Mesothelial cell of epicardium (in vitro differentiated cells): Measurements from ENCODE around the gene APCDD1. TPM values are rescaled to one million over a fixed set of nuclear protein-coding genes. Genes with fewer than 3 reads are reported as not detected.

Experiments
- DNase-seq, 2 experiments: peaks; one replicate each; pipeline ENCODE4 v3.0.0; 2021; ENCODE audit warnings: low spot score in 2 of 2; ENCODE audit not compliant: unreplicated experiment in 2 of 2
- H3K27ac Mint-ChIP-seq: 2 replicates; pipeline ENCODE4 v1.8.0; 2021; ENCODE audit warnings: mixed read lengths
- H3K27me3 Mint-ChIP-seq: 2 replicates; pipeline ENCODE4 v1.8.0; 2021; ENCODE audit warnings: low read depth, mixed read lengths
- H3K36me3 Mint-ChIP-seq: 2 replicates; pipeline ENCODE4 v1.8.0; 2021; ENCODE audit warnings: mixed read lengths
- H3K4me1 Mint-ChIP-seq: 2 replicates; pipeline ENCODE4 v1.8.0; 2021; ENCODE audit warnings: mixed read lengths
- H3K4me3 Mint-ChIP-seq: 2 replicates; pipeline ENCODE4 v1.8.0; 2021; ENCODE audit warnings: mild to moderate bottlenecking, moderate library complexity, mixed read lengths
- H3K9me3 Mint-ChIP-seq: 2 replicates; pipeline ENCODE4 v1.8.0; 2021; ENCODE audit warnings: mixed read lengths
- CTCF ChIP-seq: fragments of 200-600 bp; sonication (generic); IDR thresholded peaks from one replicate; pipeline ENCODE4 v1.5.0; 2021; ENCODE audit warnings: antibody characterized with exemption; ENCODE audit not compliant: unreplicated experiment
- total RNA-seq: library from RNA; stranded (reverse); gene quantifications from 3 replicates; pipeline ENCODE4 v1.2.1, GENCODE V29; 2021

The APCDD1 gene
- total RNA-seq, 1 donor from 2014 or later: 104 TPM

DNA sequence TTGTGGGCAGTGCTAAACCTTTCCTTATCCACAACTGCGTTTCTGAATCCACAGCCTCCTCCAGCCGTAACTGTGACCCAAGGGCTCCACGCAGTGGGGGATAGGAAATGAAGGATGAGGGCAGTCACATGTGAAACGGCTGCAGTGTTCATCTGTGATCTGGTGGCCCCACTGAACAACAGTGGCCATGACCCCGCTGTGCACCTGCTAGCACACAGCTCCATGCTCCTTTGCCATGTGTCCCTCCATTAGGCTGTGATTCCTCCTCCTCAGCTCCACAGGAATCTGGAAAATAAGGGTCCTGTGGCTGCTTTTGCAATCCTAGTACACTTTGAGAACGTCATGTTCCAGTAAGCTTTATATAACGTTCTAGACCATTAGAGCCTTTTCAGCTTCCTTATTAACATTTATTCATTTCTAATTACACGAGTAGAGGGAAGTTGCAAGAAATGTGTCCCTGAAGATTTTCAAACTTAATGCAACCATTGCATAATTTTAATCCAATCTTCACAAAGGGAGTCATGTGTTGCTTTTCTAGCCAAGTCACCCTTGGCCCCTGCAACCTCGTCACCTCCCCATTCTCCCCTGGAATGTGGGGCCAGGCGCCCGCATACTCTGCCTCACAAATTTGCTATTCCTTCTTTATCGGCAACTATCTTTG lies 64.3 kb downstream of the APCDD1 start:
- Mint-ChIP-seq H3K4me1 (peaks cover 37% of the 10 kb centered on the region), H3K27ac (peak overlapping the region; percentile 11), H3K27me3 (no peaks in the 10 kb centered on the region), H3K4me3 (no peak overlapping the region), H3K9me3 (peaks cover 4% of the 10 kb centered on the region), H3K36me3 (no peaks in the 10 kb centered on the region)
- no peak for DNase-seq
- no peak for TF ChIP-seq CTCF

DNA sequence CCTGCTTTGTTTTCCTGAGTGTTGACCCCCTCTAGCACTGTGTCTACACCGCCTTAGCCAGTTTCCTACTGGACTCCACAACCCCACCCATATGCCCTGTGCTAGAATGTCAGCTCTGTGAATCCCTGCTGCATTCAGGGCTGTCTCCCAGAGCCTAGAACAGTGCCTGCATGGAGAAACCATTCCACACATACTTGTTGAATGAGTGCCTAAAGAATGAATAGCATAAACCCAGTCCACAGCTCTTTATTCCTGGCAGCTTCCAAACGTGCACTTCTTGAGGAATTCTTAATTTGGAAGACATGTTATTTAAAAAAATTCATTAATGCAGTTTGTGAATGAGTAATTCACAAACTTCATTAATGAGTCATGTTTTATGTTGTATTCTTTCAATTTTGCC lies 64.9 kb downstream of the APCDD1 start:
- peaks cover 30% of the 10 kb centered on the region for H3K4me1 Mint-ChIP-seq
- H3K27ac Mint-ChIP-seq: no peak overlapping the region
- no peaks in the 10 kb centered on the region for H3K27me3 Mint-ChIP-seq
- H3K36me3 Mint-ChIP-seq: no peaks in the 10 kb centered on the region
- no peak overlapping the region for H3K4me3 Mint-ChIP-seq
- H3K9me3 Mint-ChIP-seq: peaks cover 4% of the 10 kb centered on the region
- TF ChIP-seq CTCF: no peak
- DNase-seq: no peak

DNA sequence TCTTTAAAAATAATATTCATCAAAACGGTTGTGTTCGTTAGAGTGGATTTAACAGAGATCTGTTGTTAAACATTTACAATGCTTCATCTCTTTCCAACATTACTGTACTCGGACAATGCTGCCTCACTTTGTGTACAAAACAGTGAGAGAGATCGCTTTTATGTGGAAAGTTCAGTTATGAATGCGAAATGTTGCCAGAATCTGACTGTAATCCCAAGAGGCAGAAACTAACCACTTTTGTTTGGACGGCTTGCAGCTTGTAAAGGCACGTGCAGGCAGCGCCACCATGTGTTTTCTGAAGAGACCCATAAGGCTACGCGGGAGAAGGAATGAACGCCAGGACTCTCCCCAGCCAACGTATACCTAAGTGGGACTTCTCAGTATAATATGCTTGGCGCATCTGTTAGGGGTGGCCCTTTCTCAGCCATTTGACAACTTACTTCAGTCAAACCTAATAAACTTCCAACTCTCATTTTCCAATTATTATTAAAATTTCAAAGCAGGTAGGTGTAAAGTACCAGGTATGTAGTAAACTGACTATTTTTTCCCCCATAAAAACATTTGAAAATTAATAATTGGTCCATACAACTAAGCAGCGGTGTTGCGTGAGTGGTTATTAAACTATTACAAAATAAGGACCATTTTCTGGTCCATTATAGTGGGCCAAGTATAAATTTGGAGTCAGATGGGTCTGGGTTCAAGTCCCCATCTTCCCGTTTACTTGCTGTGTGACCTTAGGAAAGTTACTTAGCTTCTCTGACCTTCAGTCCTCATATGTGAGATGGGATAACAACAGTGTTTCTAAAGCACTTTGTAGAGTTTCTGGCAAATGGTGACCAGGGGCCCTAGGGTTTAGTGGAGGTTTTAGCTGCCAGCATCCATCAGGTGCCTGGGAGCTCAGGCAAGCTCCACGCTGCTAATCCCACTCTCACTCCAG lies 65.8 kb downstream of the APCDD1 start:
- Mint-ChIP-seq H3K27ac (peak overlapping the region; percentile 10), H3K4me1 (peaks cover 24% of the 10 kb centered on the region), H3K4me3 (no peak overlapping the region), H3K27me3 (no peaks in the 10 kb centered on the region), H3K9me3 (peaks cover 4% of the 10 kb centered on the region), H3K36me3 (no peaks in the 10 kb centered on the region)
- peak; percentile 52 for TF ChIP-seq CTCF
- peak; percentile 54 to 77 for DNase-seq

GRCh38 chr18:10521566-10521965 lies 67.1 kb downstream of the APCDD1 start:
- no peak for DNase-seq
- H3K4me3 Mint-ChIP-seq: no peak overlapping the region
- TF ChIP-seq CTCF: no peak
- H3K27ac Mint-ChIP-seq: no peak overlapping the region
- peaks cover 21% of the 10 kb centered on the region for H3K4me1 Mint-ChIP-seq
- H3K36me3 Mint-ChIP-seq: no peaks in the 10 kb centered on the region
- peaks cover 4% of the 10 kb centered on the region for H3K9me3 Mint-ChIP-seq
- H3K27me3 Mint-ChIP-seq: no peaks in the 10 kb centered on the region

- Mint-ChIP-seq H3K9me3 (peaks cover under 1% of the 10 kb centered on the region), H3K36me3 (no peaks in the 10 kb centered on the region), H3K4me3 (no peak overlapping the region), H3K4me1 (peaks cover 31% of the 10 kb centered on the region), H3K27me3 (no peaks in the 10 kb centered on the region), H3K27ac (no peak overlapping the region)
- DNase-seq: no peak
- TF ChIP-seq CTCF: no peak
Measured at GRCh38 chr18:10522574-10522973, 68.1 kb downstream of the APCDD1 start.
